Panc1 (cell line): ENCODE results near the gene BACE2. TPM values are rescaled to one million over a fixed set of nuclear protein-coding genes. Genes with fewer than 3 reads are reported as not detected.

Experiments
- ATAC-seq: fragments of 200-7000 bp; cut with Tn5 transposase; 2 replicates; pipeline ENCODE4 v1.9.1; 2020; ENCODE audit warnings: mild to moderate bottlenecking, moderate library complexity
- BruUV-seq: library from RNA; stranded (reverse); fragments of 400-500 nt; replicated peaks from 2 replicates; lab custom pipeline; 2021; lab: Mats Ljungman, UMichigan
- CTCF ChIA-PET: fragments of 300-600 bp; sonication (Branson Sonifier 250); formaldehyde crosslinking; loops from one replicate; lab custom pipeline; 2022; ENCODE audit warnings: antibody characterized with exemption; lab: Charles Lee
- POLR2A ChIA-PET: fragments of 300-600 bp; sonication (Branson Sonifier 250); formaldehyde crosslinking; loops from one replicate; lab custom pipeline; 2022; ENCODE audit warnings: antibody characterized with exemption; lab: Charles Lee
- DNase-seq: peaks from one replicate; pipeline ENCODE4 v3.0.0-alpha.2; 2010; ENCODE audit warnings: low read depth, low spot score
- H3K27ac ChIP-seq: 2 replicates; pipeline ENCODE4 v1.5.1; 2011; ENCODE audit warnings: mild to moderate bottlenecking, low read length, inconsistent platforms
- H3K27me3 ChIP-seq: fragments of 200-500 bp; sonication (Bioruptor generic); 2 replicates; pipeline ENCODE4 v1.6.0; 2014; ENCODE audit warnings: low read length, inconsistent platforms; ENCODE audit not compliant: control insufficient read depth, insufficient read depth
- H3K36me3 ChIP-seq: fragments of 200-500 bp; sonication (Bioruptor generic); 2 replicates; pipeline ENCODE4 v1.5.1; 2014; ENCODE audit warnings: inconsistent platforms, mild to moderate bottlenecking, low read length, moderate library complexity; ENCODE audit not compliant: control insufficient read depth, insufficient read depth
- H3K4me1 ChIP-seq: 2 replicates; pipeline ENCODE4 v1.5.1; 2011; ENCODE audit warnings: inconsistent platforms, mild to moderate bottlenecking, low read length, moderate library complexity; ENCODE audit not compliant: control insufficient read depth, insufficient read depth
- H3K4me3 ChIP-seq, 2 experiments: 2 replicates each; pipeline ENCODE4 v1.5.1; 2011 to 2012; ENCODE audit warnings: low read depth in 2 of 2, low read length in 2 of 2, mild to moderate bottlenecking in 2 of 2, inconsistent platforms in 1 of 2, moderate library complexity in 1 of 2
- H3K9me3 ChIP-seq: fragments of 200-500 bp; sonication (Bioruptor generic); 2 replicates; pipeline ENCODE4 v1.5.1; 2014; ENCODE audit warnings: low read depth, mild to moderate bottlenecking, inconsistent platforms, low read length, moderate library complexity; ENCODE audit not compliant: control insufficient read depth, insufficient read depth
- CTCF ChIP-seq: fragments of 450-650 bp; IDR thresholded peaks from 2 replicates; pipeline ENCODE4 v1.5.1; 2017; ENCODE audit warnings: mild to moderate bottlenecking
- POLR2AphosphoS5 ChIP-seq: IDR thresholded peaks from 2 replicates; pipeline ENCODE4 v1.6.1; 2012; ENCODE audit warnings: mild to moderate bottlenecking, low read depth, low read length, moderate library complexity
- REST ChIP-seq, 2 experiments: IDR thresholded peaks; 2 replicates each; pipeline ENCODE4 v1.6.1; 2011 to 2012; ENCODE audit warnings: low read depth in 2 of 2, control low read depth in 1 of 2, low read length in 1 of 2, mild to moderate bottlenecking in 1 of 2, moderate library complexity in 1 of 2; ENCODE audit not compliant: insufficient read depth in 1 of 2
- SIN3A ChIP-seq: IDR thresholded peaks from 2 replicates; pipeline ENCODE4 v1.6.1; 2012; ENCODE audit warnings: low read depth, mild to moderate bottlenecking, low read length, moderate library complexity, borderline replicate concordance; ENCODE audit not compliant: insufficient read depth
- TCF7L2 ChIP-seq: IDR thresholded peaks from 2 replicates; pipeline ENCODE4 v1.6.1; 2011; ENCODE audit warnings: mild to moderate bottlenecking, low read depth, low read length, inconsistent platforms
- in situ Hi-C: cut with HindIII; loops from 2 replicates; pipeline ENCODE4 v1.10.0; 2016; ENCODE audit warnings: low sequenced_read_pairs, low pct_unique_long_range_greater_than_20kb
- intact Hi-C: fragments of 100-400 bp; cut with micrococcal nuclease; formaldehyde crosslinking; loops from one replicate; pipeline ENCODE4 v1.10.0; 2022; ENCODE audit not compliant: unreplicated experiment
- total RNA-seq: library from RNA; stranded (reverse); gene quantifications from one replicate; pipeline ENCODE4 v1.2.1, GENCODE V29; 2021; ENCODE audit not compliant: unreplicated experiment

BACE2 gene
- total RNA-seq, 1 experiment from 2014 or later: 16.3 TPM

GRCh38 chr21:41175080-41175479, 7.1 kb downstream of the BACE2 start:
- H3K9me3 ChIP-seq: no peaks in the 10 kb centered on the region
- in situ Hi-C loops: no loop called here
- H3K36me3 ChIP-seq: no peaks in the 10 kb centered on the region
- no peak overlapping the region for H3K27ac ChIP-seq
- H3K27me3 ChIP-seq: no peaks in the 10 kb centered on the region
- BruUV-seq: no TSS peak
- TF ChIP-seq REST (IDR thresholded peaks at IDR 0.05; ENCODE audit: insufficient read depth in 1 of 2, low read depth in 2 of 2, low read length in 1 of 2) (no peak), POLR2AphosphoS5 (no peak), SIN3A (no peak), CTCF (no peak), TCF7L2 (no peak)
- CTCF ChIA-PET: no interaction called here
- no peak for DNase-seq
- intact Hi-C loops: no loop called here
- no peak for ATAC-seq
- POLR2A ChIA-PET: interaction anchor here (0.6 kb wide), 1 partner anchor 90 kb away, joined by 4 read pairs; no protein-coding TSS in a partner anchor
- no peak overlapping the region for H3K4me3 ChIP-seq
- no peaks in the 10 kb centered on the region for H3K4me1 ChIP-seq

GRCh38 chr21:41176846-41177245, 8.9 kb downstream of the BACE2 start:
- Histone ChIP-seq H3K27me3 (no peaks in the 10 kb centered on the region), H3K4me3 (no peak overlapping the region), H3K36me3 (no peaks in the 10 kb centered on the region), H3K4me1 (no peaks in the 10 kb centered on the region), H3K27ac (no peak overlapping the region), H3K9me3 (no peaks in the 10 kb centered on the region)
- no TSS peak for BruUV-seq
- intact Hi-C loops: no loop called here
- ATAC-seq (no peak), DNase-seq (no peak)
- ChIA-PET CTCF (no interaction called here), POLR2A (no interaction called here)
- in situ Hi-C loops: no loop called here
- TF ChIP-seq REST (IDR thresholded peaks at IDR 0.05; ENCODE audit: insufficient read depth in 1 of 2, low read depth in 2 of 2, low read length in 1 of 2) (no peak), SIN3A (no peak), CTCF (no peak), TCF7L2 (no peak)
